Progenitor cell of endocrine pancreas (in vitro differentiated cells): ENCODE measurements around the gene ADAMTSL2. TPM values are rescaled to one million over a fixed set of nuclear protein-coding genes. Genes with fewer than 3 reads are reported as not detected.
"Not testable (repeated sequence)": the region's sequence is repeated elsewhere in the genome, so short reads cannot be mapped to it uniquely, and the experiment has no call there.

Source experiments
- DNase-seq: peaks from one replicate; pipeline ENCODE4 v3.0.0; 2021; ENCODE audit warnings: low spot score; ENCODE audit not compliant: unreplicated experiment
- H3K27ac Mint-ChIP-seq: 2 replicates; pipeline ENCODE4 v1.8.0; 2021; ENCODE audit warnings: mild to moderate bottlenecking, moderate library complexity, mixed read lengths
- H3K27me3 Mint-ChIP-seq: 2 replicates; pipeline ENCODE4 v1.8.0; 2021; ENCODE audit warnings: mixed read lengths
- H3K36me3 Mint-ChIP-seq: 2 replicates; pipeline ENCODE4 v1.8.0; 2022; ENCODE audit warnings: mixed read lengths; ENCODE audit not compliant: insufficient read depth
- H3K4me1 Mint-ChIP-seq: 2 replicates; pipeline ENCODE4 v1.8.0; 2021; ENCODE audit warnings: low read depth, mixed read lengths
- H3K4me3 Mint-ChIP-seq: 2 replicates; pipeline ENCODE4 v1.8.0; 2021; ENCODE audit warnings: low read depth, mild to moderate bottlenecking, moderate library complexity, mixed read lengths
- H3K9me3 Mint-ChIP-seq: 2 replicates; pipeline ENCODE4 v1.8.0; 2021; ENCODE audit warnings: low read depth, mixed read lengths
- CTCF ChIP-seq: fragments of 200-600 bp; sonication (generic); IDR thresholded peaks from one replicate; pipeline ENCODE4 v1.5.0; 2021; ENCODE audit warnings: antibody characterized with exemption, mild to moderate bottlenecking; ENCODE audit not compliant: unreplicated experiment
- total RNA-seq: library from RNA; stranded (reverse); gene quantifications from 2 replicates; pipeline ENCODE4 v1.2.1, GENCODE V29; 2021

Gene ADAMTSL2
- total RNA-seq, 1 donor from 2014 or later: 0.14 TPM

GRCh38 chr9:133561976-133562554, 27.6 kb downstream of the ADAMTSL2 start:
- DNase-seq: no peak
- no peak for TF ChIP-seq CTCF
- Mint-ChIP-seq H3K27ac (no peak overlapping the region), H3K9me3 (no peaks in the 10 kb centered on the region), H3K4me3 (no peak overlapping the region), H3K36me3 (no peaks in the 10 kb centered on the region), H3K4me1 (peaks cover 4% of the 10 kb centered on the region), H3K27me3 (peaks cover 36% of the 10 kb centered on the region)

- no peak for DNase-seq
- Mint-ChIP-seq H3K27ac (no peak overlapping the region), H3K27me3 (peaks cover 36% of the 10 kb centered on the region), H3K4me3 (no peak overlapping the region), H3K36me3 (no peaks in the 10 kb centered on the region), H3K9me3 (no peaks in the 10 kb centered on the region), H3K4me1 (peaks cover 4% of the 10 kb centered on the region)
- no peak for TF ChIP-seq CTCF
Observed at GRCh38 chr9:133562611-133563290, 28.2 kb downstream of the ADAMTSL2 start.

GRCh38 chr9:133563291-133563796, 28.8 kb downstream of the ADAMTSL2 start:
- no peak for DNase-seq
- no peaks in the 10 kb centered on the region for H3K9me3 Mint-ChIP-seq
- TF ChIP-seq CTCF: no peak
- H3K27me3 Mint-ChIP-seq: peaks cover 30% of the 10 kb centered on the region
- no peak overlapping the region for H3K27ac Mint-ChIP-seq
- no peaks in the 10 kb centered on the region for H3K36me3 Mint-ChIP-seq
- H3K4me3 Mint-ChIP-seq: no peak overlapping the region
- peaks cover 4% of the 10 kb centered on the region for H3K4me1 Mint-ChIP-seq

- H3K36me3 Mint-ChIP-seq, H3K4me1 Mint-ChIP-seq, H3K9me3 Mint-ChIP-seq, H3K27ac Mint-ChIP-seq, H3K4me3 Mint-ChIP-seq, DNase-seq: not testable (repeated sequence)
- H3K27me3 Mint-ChIP-seq: peaks cover 27% of the 10 kb centered on the region
Observed at GRCh38 chr9:133563814-133564213, 29.3 kb downstream of the ADAMTSL2 start.

GRCh38 chr9:133564451-133565116, 30.1 kb downstream of the ADAMTSL2 start:
- Mint-ChIP-seq H3K4me3 (no peak overlapping the region), H3K27me3 (peaks cover 27% of the 10 kb centered on the region), H3K27ac (no peak overlapping the region), H3K36me3 (no peaks in the 10 kb centered on the region), H3K9me3 (no peaks in the 10 kb centered on the region), H3K4me1 (peaks cover 2% of the 10 kb centered on the region)
- DNase-seq: no peak
- no peak for TF ChIP-seq CTCF
